BJ (cell line): ENCODE data around the gene SLC12A3. TPM values are rescaled to one million over a fixed set of nuclear protein-coding genes. Genes with fewer than 3 reads are reported as not detected.

ENCODE experiments used
- CTCF ChIA-PET: fragments of 350-600 bp; formaldehyde crosslinking; extraction: SDS; loops from one replicate; lab custom pipeline; 2021; ENCODE audit warnings: antibody characterized with exemption, inconsistent platforms; lab: Yijun Ruan, JAX
- POLR2A ChIA-PET: fragments of 300-600 bp; sonication (Branson Sonifier 250); formaldehyde crosslinking; extraction: SDS; loops from one replicate; lab custom pipeline; 2021; ENCODE audit warnings: antibody characterized with exemption; lab: Charles Lee
- DNase-seq: peaks from one replicate; pipeline ENCODE4 v3.0.0-alpha.2; 2011; ENCODE audit warnings: low read depth
- H3K27me3 ChIP-seq: 2 replicates; pipeline ENCODE4 v1.6.0; 2011; ENCODE audit warnings: low read length; ENCODE audit not compliant: control insufficient read depth, insufficient read depth
- H3K36me3 ChIP-seq: 2 replicates; pipeline ENCODE4 v1.5.1; 2011; ENCODE audit warnings: low read length; ENCODE audit not compliant: control insufficient read depth, insufficient read depth
- H3K4me3 ChIP-seq: 2 replicates; pipeline ENCODE4 v1.5.1; 2011; ENCODE audit warnings: low read depth, mild to moderate bottlenecking, control low read depth, low read length
- CTCF ChIP-seq: IDR thresholded peaks from 2 replicates; pipeline ENCODE4 v1.5.1; 2011; ENCODE audit warnings: low read depth, mild to moderate bottlenecking, control low read depth, inconsistent platforms, low read length, moderate library complexity; ENCODE audit not compliant: insufficient read depth
- polyA plus RNA-seq: library from polyadenylated mRNA; depleted of rRNA; stranded (reverse); fragments of >200 nt; gene quantifications from 2 replicates; pipeline ENCODE4 v1.2.3, GENCODE V29; 2011

The SLC12A3 gene
- polyA plus RNA-seq, 1 experiment = not detected

- no peak overlapping the region for H3K4me3 ChIP-seq
- no peaks in the 10 kb centered on the region for H3K36me3 ChIP-seq
- POLR2A ChIA-PET = no interaction called here
- H3K27me3 ChIP-seq = peaks cover 2% of the 10 kb centered on the region
- no peak for DNase-seq
- TF ChIP-seq CTCF = no peak
- CTCF ChIA-PET = no interaction called here
Measured at GRCh38 chr16:56915336-56916119, 50.5 kb downstream of the SLC12A3 start.

- no peak for DNase-seq
- ChIA-PET POLR2A (no interaction called here), CTCF (no interaction called here)
- H3K36me3 ChIP-seq = no peaks in the 10 kb centered on the region
- no peak overlapping the region for H3K4me3 ChIP-seq
- TF ChIP-seq CTCF = no peak
- peaks cover 2% of the 10 kb centered on the region for H3K27me3 ChIP-seq
Measured at GRCh38 chr16:56916571-56917403, 51.8 kb downstream of the SLC12A3 start.

GRCh38 chr16:56918467-56919012, 53.5 kb downstream of the SLC12A3 start:
- no peaks in the 10 kb centered on the region for H3K36me3 ChIP-seq
- POLR2A ChIA-PET = no interaction called here
- no peak overlapping the region for H3K4me3 ChIP-seq
- DNase-seq = no peak
- no peak for TF ChIP-seq CTCF
- peaks cover 2% of the 10 kb centered on the region for H3K27me3 ChIP-seq
- CTCF ChIA-PET = interaction anchor here (0.9 kb wide), 1 partner anchor 13 kb away, joined by 3 read pairs; the partner anchor contains the start of gene HERPUD1

- ChIA-PET CTCF (interaction anchor here (1.0 to 1.2 kb wide), 2 partner anchors 13 to 33 kb away, joined by 4 to 5 read pairs; partner anchors contain the start of gene HERPUD1), POLR2A (interaction anchor here (1.1 kb wide), 1 partner anchor 12 kb away, joined by 3 read pairs; no protein-coding TSS in a partner anchor)
- Histone ChIP-seq H3K4me3 (no peak overlapping the region), H3K27me3 (peaks cover 2% of the 10 kb centered on the region), H3K36me3 (no peaks in the 10 kb centered on the region)
- DNase-seq = no peak
- no peak for TF ChIP-seq CTCF
Measured at GRCh38 chr16:56919099-56919800, 54.2 kb downstream of the SLC12A3 start.
